GM18873 (cell line): ENCODE data around the gene SLC47A2.
"Not testable (repeated sequence)": the region's sequence is repeated elsewhere in the genome, so short reads cannot be mapped to it uniquely, and the experiment has no call there.

Experiments
- ATAC-seq: cut with Tn5 transposase; IDR thresholded peaks from one replicate; pipeline ENCODE4 v1.9.1; 2021; ENCODE audit warnings: mild to moderate bottlenecking, moderate library complexity, moderate number of reproducible peaks; ENCODE audit not compliant: unreplicated experiment, low FRiP score

SLC47A2 gene

DNA sequence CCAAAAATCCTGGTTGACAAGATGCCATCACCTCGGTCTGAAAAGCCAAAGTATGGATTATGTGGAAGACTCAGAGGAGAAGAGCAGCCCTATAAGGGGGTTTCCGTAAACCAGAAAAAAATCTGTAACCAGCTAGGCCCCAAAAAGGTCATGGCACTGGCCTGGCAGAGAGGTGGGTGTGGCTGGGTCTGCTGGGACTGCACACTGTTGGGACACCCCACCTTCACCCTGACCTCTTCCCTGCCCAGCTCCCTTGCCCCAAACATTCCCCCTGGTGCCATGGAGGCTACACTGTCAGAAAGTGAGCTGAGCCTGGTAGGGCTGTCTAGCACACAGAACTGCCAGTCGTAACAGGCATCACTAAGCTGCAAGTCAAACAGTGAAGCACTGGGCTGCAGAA, 6.5 kb downstream of the SLC47A2 start:
- no peak for ATAC-seq

DNA sequence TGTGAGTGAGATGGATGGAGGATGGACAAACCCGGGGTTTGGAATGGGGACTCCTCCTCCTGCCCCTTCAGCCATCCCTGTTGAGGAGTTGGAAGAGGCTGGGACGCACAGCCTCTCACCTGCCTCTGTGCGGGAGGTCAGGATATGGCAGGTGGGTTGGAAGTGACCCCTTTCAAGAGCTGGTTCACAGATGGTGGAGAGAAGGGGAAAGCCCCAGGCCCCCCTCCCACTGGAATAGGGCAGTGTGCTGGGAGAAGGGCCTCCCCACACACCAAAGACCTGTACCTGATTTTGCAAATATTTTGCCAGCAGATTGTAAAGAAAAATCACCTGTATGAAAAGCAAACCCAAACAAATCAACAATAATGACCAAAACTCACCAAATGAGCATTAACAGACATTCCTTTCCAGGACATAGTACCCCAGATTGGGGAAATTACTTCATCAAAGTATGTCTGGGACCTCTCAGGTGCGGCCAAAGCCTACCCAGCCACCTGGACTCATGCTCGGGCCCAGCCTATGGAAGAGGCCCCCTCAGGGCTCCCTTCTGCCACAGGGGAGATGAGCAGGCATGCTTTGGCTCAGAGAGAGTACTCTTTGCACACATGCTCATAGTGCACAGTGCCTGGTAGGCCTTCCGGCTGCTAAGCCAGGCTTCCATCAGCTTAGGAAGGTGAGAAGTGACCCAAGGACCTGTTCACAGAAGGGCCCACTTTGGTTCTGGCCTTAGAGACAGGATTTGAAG, 7.8 kb downstream of the SLC47A2 start:
- no peak for ATAC-seq

- no peak for ATAC-seq
Measured at GRCh38 chr17:19707728-19708221, 8.6 kb downstream of the SLC47A2 start.

DNA sequence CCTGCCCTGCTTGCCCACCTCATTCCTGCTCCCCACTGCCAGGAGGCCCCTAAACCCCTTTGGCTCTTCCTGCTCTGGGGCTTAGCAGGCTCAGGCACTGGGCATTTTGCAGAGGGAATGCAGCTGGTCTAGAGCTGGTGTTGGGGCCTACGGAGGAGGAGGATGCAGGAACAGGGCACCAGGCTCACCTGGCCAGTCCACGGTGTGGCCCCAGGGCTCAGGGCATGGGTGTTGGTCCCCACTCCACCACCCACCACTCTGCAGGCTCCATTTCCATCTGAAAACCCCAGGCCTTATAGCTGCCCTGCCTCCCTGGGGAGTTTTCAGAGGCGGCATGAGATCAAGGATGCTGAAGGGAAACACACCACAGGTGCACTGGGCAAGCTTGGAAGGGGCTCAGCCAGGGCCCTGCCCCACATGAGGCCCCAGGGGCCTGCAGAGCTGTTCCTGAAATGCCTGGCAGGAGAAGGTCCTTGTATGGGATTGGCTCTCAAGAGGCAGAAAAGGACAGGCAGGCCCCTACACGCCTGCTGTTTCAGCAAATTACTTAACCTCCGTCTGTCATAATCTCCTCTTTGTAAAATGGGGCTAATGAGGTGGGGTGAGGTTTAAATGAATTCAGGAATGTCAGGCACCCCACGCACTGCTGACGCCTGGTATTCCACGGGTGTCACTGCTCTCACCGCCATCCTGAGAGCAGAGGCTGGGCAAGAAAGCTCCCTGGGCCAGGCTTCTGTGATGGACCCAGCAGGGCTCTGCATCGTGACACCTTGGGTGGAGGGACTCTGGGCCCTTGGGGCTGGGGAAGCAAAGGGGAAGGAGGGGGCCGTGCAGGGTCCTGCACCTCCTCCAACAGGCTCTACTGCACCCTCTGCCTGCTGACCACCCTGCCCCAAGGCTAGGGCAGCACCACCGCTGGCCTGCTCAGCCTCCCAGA, 9.3 kb downstream of the SLC47A2 start:
- no peak for ATAC-seq

- no peak for ATAC-seq
Measured at GRCh38 chr17:19705771-19706770, 10.3 kb downstream of the SLC47A2 start.

GRCh38 chr17:19705201-19705600, 11.2 kb downstream of the SLC47A2 start:
- ATAC-seq, result no peak

DNA sequence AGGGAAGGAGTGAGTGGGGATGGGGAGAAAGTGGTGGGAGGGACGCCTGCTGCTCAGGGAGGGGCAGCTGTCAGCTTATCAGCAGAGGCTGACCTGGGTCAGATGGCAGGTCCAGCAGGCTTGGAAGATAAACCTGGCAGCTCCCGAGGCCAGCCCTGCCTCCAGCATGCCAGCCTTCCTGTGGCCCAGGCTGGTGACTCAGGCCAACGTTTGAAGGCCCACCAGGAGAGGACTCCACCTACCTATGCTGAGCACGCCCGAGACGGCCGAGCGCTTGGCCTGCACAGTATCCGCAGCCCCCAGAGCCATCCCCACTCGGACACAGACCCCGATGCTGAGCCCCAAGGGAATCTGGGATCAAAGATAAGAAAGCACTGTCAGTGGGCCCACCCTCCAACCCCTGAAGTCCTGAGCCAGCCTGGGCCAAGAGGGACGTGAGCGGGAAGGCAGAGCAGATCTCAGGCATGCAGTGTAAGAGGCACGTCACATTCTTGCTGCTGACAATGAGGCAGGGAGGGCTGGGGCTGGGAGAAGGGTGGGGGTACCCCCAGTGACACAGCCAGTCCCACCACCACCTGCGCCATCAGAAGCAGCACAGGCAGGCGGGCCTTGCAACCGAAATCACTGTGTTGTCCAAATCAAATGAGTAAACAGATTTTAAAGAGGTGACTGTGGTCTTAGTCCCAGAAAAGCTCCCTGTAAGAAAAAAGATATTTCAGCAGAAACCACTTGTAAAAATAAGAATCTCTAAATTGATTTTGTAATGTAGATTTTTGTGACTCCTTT, 12.4 kb downstream of the SLC47A2 start:
- no peak for ATAC-seq

DNA sequence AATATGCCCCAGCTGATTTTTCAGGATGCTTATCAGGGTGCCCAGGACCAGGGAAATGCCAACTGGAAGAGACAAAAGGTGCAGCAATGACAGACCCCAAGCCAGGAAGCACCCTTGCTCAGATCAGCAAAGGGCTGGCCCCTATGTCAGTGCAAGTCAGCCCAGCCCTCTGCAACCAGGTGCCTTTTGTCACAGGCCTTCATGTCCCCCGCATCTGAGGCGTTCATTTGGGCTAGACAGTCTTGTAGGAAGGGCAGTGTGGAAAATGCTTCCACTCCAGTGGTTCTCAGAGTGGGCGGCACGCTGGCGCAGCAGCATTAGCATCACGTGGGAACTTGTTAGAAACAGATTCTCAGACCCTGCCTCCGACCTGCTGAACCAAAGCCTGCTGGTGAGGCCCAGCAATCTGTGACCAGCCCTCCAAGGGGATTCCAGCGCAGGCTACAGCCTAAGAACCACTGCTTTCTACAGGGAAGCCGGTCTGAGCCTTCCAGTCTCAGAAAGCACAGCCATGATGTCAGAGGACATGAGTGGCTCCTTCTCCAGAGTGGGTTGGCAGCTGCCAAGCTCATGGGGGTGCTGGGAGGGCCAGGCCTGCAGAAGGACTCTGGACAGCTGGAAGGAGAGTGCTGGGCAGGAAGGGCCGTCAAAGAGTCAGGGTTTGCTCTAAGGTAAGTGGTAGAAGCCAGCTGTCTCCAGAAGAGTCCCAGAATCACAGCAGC, 13.1 kb downstream of the SLC47A2 start:
- no peak for ATAC-seq

DNA sequence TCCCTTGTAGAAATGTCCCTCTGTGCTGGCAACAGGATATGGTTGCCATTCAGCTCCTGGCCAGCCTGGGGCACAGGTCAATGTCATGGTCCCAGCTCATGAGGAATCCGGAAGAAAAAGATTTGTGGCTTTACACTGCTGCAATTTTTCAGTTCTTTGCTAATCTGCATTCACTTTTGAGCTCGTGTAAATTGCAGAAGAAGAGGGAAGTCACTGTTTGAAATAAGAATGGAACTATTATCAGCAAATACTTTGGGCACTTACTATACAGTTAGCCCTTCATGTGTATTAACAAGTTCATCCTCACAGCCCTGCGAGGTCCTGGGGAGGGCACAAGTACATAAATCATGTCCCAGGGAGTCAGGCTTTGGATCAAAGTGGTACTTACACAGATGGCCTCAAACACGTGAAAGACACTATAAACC, 14.2 kb downstream of the SLC47A2 start:
- no peak for ATAC-seq

DNA sequence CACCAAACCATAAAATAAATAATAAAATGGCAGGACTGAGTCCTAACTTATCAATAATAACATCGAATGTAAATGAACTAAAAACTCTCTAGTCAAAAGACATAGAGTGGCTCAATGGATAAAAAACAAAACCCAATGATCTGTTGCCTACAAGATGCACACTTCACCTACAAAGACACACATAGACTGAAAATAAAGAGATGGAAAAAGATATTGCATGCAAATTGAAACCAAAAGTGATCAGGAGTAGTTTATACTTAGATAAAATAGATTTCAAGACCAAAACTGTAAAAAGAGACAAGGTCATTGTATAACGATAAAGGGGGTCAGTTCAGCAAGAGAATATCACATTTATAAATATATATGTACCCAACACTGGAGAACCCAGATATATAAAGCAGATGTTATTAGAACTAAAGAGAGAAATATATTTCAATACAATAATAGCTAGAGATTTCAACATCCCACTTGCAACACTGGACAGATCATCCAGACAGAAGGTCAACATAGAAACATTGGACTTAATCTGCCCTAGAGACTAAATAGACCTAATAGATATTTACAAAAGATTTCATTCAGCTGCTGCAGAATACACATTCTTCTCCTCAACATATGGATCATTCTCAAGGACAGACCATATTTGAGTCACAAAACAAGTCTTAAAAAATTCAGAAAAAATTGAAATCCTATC, 29.8 kb downstream of the SLC47A2 start:
- no peak for ATAC-seq

- ATAC-seq, result not testable (repeated sequence)
Measured at GRCh38 chr17:19684909-19685580, 31.3 kb downstream of the SLC47A2 start.

DNA sequence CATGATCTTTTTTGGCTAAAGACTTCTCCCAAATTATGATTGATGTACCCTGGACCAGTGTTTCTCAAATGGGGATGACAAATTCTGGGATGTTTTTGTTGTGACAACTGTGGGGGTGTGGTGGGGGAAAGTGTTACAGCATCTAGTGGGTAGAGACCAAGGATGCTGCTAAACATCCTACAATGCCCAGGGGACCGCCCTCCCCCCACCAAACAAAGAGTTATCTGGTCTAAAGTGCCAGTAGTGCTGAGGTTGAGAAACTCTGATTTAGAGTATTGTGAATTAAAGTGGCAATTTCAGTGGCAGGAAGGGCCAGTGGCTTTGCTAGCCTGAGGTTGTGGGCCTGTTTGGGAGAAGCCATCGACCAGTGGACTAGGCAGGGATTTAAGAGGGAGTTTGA, 33.3 kb downstream of the SLC47A2 start:
- no peak for ATAC-seq

DNA sequence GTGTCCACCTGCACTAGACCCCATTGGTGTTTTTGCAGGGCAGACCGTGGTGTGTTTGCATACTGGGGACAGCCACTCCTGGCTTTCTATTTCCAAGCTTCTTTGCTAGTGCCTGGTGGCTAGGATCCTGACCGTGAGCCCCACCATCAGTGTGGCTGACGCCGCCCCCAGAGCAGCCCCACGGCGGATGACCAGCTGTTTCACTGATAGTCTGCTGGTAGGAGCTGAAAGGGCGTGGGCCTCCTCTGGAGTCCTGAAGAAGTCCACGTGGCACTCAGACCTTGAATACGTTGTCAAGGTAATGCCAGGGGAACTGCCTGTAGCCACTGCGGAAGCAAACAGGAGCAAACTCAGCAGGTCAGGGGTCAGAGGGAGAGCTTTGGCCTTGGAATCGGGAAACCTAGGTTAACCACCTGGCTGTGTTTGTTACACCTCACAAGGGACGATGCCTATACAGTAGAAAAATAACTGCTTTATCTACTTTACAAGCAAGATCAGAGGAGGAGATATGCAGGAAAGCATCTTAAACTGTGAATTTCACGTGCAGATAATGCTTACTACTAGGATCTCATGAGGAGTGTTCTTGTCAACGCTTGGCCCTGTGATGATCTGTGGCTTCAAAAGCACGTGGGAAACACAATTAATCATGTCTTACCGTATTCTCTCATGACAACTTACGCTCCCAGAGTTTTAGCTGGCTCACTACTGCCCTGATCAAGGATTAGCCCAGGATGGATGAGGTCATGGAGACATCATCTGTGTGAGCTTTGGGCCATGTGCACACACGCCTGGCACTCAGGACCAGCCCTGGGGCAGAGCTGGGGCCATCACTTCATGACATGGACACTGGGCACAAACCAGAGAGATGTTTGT, 37.6 kb downstream of the SLC47A2 start:
- ATAC-seq, result no peak

DNA sequence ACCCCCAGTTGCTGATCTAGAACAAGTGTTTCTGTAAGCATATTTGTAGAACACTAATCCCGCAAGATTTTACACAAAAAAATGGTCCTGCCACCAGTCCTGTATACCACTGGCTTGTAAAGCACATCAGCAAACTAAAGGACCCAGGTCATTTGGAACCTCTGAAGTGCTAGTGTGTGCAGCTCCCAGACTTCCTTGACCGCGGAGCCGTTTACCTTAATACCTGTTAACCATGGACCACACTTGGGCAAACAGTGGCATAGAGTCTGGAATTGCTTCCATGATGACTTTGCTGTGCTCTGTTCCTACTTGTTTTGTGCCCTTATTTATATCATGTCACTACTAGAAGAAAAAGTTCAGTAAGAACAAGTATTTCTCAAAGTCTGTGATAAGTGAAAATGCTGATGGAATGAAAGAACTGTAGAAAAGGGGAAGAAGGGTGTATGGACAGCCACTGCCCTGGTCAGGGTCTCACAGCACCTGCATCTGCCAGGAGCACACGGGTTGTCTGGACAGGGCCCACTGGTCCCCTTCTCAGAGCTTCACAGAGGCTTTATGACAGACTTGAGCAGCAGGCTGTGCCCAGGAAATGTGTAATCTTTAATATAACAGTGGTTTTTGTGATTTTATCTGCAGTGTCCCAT, 38.5 kb downstream of the SLC47A2 start:
- no peak for ATAC-seq

GRCh38 chr17:19676896-19677295, 39.5 kb downstream of the SLC47A2 start:
- ATAC-seq, result no peak

DNA sequence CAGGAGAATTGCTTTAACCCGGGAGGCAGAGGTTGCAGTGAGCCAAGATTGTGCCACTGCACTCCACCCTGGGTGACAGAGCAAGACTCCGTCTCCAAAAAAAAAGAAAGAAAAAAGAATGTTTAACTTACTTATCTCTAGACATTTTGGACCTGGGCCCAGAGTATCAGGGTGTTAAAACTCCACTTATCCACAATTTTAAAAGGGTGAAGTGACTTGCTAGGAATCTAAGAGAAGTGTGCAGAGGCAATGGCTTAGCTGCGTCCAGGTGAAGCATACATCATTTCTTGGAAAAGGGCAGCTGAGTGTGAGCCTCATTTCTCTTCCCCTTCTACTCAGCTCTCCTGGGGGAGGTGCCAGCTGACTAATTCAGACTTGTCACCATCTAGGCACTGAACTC, 42.8 kb downstream of the SLC47A2 start:
- ATAC-seq, result no peak
